NCI-H345 treated with DMSO at 0.1 percent for 48 hours (cell line): ENCODE measurements around the gene DHPS.
"Not testable (repeated sequence)": the region's sequence is repeated elsewhere in the genome, so short reads cannot be mapped to it uniquely, and the experiment has no call there.

Experiments used
- DNase-seq: peaks from one replicate; lab custom pipeline; 2025; ENCODE audit not compliant: unreplicated experiment; lab: John Stamatoyannopoulos, UW

The DHPS gene

DNA sequence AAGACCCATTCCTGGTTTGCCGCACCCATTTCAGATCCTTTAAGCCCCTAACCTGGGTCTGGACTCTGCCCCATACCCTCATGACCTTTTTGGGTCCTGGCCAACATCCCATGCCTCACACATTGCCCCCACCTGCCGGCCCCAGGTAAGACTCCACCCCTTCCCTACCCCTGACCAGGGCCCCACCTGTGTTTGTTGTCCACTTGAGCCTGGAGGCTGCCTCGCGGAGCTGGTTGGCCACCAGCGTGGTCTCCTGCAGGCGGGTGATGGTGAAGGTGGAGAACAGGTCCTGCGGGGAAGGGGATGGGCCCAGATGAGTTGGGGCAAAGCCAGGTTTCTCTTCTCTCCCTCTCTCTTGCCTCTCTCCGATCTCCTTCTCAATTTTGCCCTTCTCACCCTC, 34.6 kb downstream of the DHPS start:
- no peak for DNase-seq

DNA sequence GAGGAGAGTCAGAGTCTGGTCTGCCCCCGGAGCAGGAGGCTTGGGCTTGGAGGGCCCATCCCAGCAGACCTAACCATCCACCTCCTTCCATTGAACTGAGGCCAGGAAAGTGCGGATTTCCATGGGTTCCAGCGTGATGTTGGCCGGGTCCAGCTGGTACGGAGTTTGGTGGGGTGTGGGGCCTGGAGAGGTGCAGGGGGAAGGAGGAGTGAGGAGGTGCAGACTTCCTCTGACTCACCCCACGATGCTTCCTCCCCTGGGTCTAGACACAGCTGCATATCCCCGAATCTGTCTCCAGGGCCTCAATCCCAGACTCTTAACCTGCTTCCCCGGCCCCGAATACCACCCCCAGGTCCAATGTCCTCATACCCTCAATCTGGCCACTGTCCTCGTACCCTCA, 35.1 kb downstream of the DHPS start:
- DNase-seq = no peak

DNA sequence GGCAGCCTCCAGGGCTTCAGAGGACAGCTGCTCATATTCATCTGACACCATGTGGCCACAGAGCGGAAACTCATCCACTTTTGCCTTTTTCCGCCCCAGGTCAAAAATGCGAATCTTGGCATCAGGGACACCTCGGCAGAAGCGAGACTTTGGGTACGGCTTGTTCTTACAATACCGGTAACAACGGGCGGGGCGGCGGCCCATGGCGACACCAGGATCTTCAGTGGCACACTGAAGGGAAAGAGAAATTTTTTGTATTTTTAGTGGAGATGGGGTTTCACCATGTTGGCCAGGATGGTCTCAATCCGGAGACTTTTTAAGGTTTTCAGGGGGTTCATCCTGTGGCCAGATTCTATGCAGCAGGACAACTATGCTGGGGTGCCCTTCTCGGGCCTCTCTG, 38.0 kb downstream of the DHPS start:
- not testable (repeated sequence) for DNase-seq

DNA sequence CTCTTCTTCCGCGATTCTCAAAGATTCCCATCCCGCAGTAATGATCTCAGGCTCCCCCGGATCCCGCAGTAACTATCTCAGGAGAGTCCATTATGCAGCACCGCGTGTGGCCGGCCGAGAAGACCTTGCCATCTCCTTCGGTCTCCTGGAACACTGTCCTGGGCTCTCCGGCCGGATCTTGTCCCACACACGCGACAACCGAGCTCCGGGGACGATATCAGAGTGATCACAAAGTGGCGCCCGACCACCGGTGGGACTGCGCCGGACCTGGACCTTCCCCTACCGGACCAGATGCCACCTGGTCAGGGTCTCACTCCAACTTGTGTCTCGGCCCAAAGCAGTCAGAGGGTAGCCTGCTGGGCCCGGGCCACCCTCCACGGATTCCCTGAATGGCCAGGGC, 39.2 kb downstream of the DHPS start:
- DNase-seq = no peak

DNA sequence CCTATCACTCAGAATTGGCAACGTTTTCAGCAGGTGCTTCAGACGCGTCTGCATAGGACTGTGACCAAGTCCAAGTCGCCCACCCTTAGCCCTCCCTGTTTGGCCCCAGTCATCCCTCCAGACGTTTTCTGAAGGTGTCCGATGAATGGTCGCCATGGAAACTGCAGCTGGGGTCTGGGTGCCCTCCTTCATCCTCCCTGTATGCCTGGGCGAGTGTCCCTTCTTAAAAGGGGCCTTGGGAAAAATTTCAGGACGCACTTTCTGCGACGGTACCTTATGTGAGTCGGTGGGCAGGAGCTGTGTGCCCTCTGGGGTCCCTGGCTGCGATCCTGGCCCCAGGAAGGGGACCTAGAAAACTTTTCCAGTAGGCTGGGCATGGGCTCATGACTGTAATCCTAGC, 40.2 kb downstream of the DHPS start:
- DNase-seq = no peak

DNA sequence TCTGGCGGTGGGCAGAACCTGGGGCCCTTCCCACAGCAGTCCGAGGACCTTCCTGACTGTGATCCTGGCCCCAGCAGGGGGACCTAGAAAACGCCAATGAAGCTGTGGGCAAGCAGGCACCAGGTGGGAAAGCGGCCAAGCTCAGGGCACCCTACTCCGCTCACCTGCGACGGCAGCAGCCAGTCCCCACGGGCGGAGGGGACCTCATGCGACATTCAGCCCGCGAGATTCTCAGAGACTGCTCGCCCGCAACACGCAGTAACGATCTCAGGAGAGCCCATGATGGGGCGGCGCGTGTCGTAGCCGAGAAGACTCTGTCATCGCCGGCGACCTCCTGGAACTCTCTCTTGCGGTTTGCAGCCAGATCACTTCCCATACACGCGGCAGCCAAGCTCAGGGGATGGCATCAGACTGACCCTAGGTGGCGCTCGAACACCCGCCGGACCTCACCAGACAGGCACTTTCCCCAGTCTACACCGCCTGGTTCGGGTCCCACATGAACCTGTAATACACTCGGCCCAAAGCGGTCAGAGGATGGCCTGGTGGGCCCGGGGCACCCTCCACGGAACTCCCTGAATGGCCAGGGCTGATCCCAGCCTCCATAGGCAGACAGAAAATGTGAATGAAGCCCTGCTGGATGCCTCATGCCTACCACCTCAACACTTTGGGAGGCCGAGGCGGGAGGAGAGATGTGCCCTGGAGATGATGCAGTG, 41.6 kb downstream of the DHPS start:
- no peak for DNase-seq

DNA sequence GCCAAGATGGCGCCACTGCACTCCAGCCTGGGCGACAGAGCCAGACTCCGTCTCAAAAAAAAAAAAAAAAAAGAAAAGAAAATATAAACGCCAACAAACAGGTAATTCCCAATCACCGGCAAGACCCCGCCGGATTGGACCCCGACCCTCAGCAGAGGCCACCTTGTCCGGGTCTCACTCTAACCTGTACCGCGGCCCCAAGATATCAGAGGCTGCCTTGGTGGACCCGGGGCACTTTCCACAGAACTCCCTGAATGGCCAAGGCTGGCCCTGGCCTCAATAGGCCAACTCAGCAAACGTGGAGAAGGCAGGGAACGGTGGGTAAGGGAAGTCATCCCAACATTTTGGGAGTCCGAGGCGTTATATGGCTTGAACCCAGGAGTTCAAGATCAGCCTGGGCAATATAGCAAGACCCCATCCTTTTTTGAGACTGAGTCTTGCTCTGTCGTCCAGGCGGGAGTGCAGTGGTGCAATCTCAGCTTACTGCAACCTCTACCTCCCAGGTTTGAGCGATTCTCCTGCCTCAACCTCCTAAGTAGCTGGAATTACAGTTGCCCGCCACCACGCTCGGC, 43.0 kb downstream of the DHPS start:
- DNase-seq = no peak

DNA sequence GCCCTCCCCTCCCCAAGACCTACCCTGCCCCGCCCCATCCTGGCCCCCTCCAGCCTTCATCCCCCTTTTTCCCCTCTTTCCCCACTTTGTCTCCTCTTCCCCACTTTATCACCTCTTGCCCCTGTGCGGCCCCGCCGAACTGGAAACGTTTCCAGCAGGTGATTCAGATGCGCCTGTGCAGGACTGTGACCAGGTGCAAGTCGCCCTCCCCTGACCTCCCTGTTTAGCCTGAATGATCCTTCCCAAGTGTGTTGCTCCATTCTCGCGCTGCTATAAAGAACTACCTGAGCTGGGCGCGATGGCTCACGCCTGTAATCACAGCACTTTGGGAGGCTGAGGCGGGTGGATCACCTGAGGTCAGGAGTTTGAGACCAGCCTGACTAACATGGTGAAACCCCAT, 45.0 kb downstream of the DHPS start:
- DNase-seq = no peak

DNA sequence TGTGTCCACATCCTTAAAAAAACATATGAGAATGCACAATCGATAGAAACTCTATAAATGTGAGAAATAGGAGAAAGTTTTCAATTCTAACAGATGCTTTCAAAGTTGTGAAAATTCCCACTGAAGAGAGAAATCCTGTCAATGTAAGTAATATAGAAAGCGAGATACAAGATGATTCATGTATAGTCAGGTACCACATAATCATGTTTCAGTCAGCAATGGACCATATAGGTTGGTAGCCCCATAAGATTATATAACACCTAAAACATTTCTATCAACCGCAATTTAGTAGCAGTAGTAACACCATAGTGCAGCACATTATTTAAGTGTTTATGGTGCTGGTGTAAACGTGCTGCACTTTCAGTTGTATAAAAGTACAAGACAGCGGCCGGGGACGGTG, 52.5 kb downstream of the DHPS start:
- DNase-seq = no peak

DNA sequence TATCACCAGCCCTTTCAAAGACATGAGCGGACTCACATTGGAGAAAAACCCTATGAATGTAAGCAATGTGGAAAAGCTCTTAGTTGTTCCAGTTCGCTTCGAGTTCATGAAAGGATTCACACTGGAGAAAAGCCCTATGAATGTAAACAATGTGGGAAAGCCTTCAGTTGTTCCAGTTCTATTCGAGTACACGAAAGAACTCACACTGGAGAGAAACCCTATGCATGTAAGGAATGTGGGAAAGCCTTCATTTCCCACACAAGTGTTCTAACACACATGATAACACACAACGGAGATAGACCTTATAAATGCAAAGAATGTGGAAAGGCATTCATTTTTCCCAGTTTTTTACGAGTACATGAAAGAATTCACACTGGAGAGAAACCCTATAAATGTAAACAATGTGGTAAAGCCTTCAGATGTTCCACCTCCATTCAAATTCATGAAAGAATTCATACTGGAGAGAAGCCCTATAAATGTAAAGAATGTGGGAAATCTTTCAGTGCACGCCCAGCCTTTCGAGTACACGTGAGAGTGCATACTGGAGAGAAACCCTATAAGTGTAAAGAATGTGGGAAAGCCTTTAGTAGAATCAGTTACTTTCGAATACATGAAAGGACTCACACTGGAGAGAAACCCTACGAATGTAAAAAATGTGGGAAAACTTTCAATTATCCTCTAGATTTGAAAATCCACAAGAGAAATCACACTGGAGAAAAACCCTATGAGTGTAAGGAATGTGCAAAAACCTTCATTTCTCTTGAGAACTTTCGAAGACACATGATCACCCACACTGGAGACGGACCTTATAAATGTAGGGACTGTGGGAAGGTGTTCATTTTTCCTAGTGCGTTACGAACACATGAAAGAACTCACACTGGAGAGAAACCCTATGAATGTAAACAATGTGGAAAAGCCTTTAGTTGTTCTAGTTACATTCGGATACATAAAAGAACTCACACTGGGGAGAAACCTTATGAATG, 53.3 kb downstream of the DHPS start:
- DNase-seq = no peak

DNA sequence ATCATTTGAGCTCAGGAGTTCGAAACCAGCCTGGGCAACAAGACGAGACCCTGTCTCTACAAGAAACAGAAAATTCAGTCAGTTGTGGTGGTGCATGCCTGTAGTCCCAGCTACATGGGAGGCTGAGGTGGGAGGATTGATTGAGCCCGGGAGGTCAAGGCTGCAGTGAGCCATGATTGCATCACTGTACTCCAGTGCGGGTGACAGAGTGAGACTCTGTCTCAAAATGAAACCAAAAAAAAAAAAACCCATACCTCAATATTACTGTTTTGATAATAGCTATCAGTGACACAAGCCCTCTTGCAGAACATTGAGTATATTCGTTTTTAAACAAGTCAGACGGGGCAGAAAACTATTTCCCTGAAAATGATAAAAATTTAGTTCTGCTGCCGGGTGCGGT, 54.7 kb downstream of the DHPS start:
- DNase-seq = no peak
